Measurements from ENCODE around the gene SPDYE16. TPM values are rescaled to one million over a fixed set of nuclear protein-coding genes. Genes with fewer than 3 reads are reported as not detected.
A peak's percentile ranks its signal among the peaks of the same experiment; 100 is the strongest.
"Not testable (repeated sequence)": the region's sequence is repeated elsewhere in the genome, so short reads cannot be mapped to it uniquely, and the experiment has no call there.

The SPDYE16 gene
- total RNA-seq, 3 donors from 2014 or later: 0.73 TPM; not detected in 2

- no peak overlapping the region for H3K27ac ChIP-seq
- no peaks in the 10 kb centered on the region for H3K9me3 ChIP-seq
- DNase-seq (ENCODE audit: low spot score in 2 of 2): no peak
Measured at GRCh38 chr7:76515999-76516443, 27.1 kb downstream of the SPDYE16 start.

GRCh38 chr7:76514926-76515771 is 27.9 kb downstream of the SPDYE16 start:
- intact Hi-C loops (cut with DNase I; ENCODE audit: low total_unique reads): no loop called here
- TF ChIP-seq POLR2AphosphoS5 (IDR thresholded peaks at IDR 0.05) (no peak), POLR2A (IDR thresholded peaks at IDR 0.05) (no peak), CTCF (IDR thresholded peaks at IDR 0.05) (no peak)
- no peak overlapping the region for H3K27ac ChIP-seq
- H3K36me3 ChIP-seq: no peaks in the 10 kb centered on the region
- no peaks in the 10 kb centered on the region for H3K4me1 ChIP-seq
- no peaks in the 10 kb centered on the region for H3K27me3 ChIP-seq
- H3K9me3 ChIP-seq: no peaks in the 10 kb centered on the region
- no peak for DNase-seq (ENCODE audit: low spot score in 2 of 2)
- H3K4me3 ChIP-seq: no peak overlapping the region

More at GRCh38 chr7:76515999-76516443, 27.1 kb downstream of the SPDYE16 start:
- H3K4me1 ChIP-seq: no peaks in the 10 kb centered on the region
- no peak overlapping the region for H3K4me3 ChIP-seq
- H3K27me3 ChIP-seq: no peaks in the 10 kb centered on the region
- intact Hi-C loops (cut with DNase I; ENCODE audit: low total_unique reads): no loop called here
- no peaks in the 10 kb centered on the region for H3K36me3 ChIP-seq
- TF ChIP-seq POLR2AphosphoS5 (IDR thresholded peaks at IDR 0.05) (no peak), CTCF (IDR thresholded peaks at IDR 0.05) (no peak), POLR2A (IDR thresholded peaks at IDR 0.05) (no peak)

- intact Hi-C loops (cut with DNase I; ENCODE audit: low total_unique reads): no loop called here
- no peaks in the 10 kb centered on the region for H3K27me3 ChIP-seq
- DNase-seq (ENCODE audit: low spot score in 2 of 2): no peak
- H3K9me3 ChIP-seq: no peaks in the 10 kb centered on the region
- H3K4me1 ChIP-seq: no peaks in the 10 kb centered on the region
- H3K27ac ChIP-seq: peak overlapping the region in 1 of 2 donors; percentile 68
- no peak overlapping the region for H3K4me3 ChIP-seq
- TF ChIP-seq POLR2A (IDR thresholded peaks at IDR 0.05): no peak
- TF ChIP-seq CTCF (IDR thresholded peaks at IDR 0.05): no peak
- TF ChIP-seq POLR2AphosphoS5 (IDR thresholded peaks at IDR 0.05): no peak
- no peaks in the 10 kb centered on the region for H3K36me3 ChIP-seq
Measured at GRCh38 chr7:76513817-76514799, 29.0 kb downstream of the SPDYE16 start.

GRCh38 chr7:76512941-76513816 is 29.9 kb downstream of the SPDYE16 start:
- intact Hi-C loops (cut with DNase I; ENCODE audit: low total_unique reads): no loop called here
- Histone ChIP-seq H3K36me3 (no peaks in the 10 kb centered on the region), H3K27me3 (no peaks in the 10 kb centered on the region), H3K4me1 (no peaks in the 10 kb centered on the region), H3K9me3 (no peaks in the 10 kb centered on the region), H3K27ac (peak overlapping the region in 1 of 2 donors; percentile 68), H3K4me3 (no peak overlapping the region)
- no peak for DNase-seq (ENCODE audit: low spot score in 2 of 2)
- TF ChIP-seq POLR2A (IDR thresholded peaks at IDR 0.05) (no peak), CTCF (IDR thresholded peaks at IDR 0.05) (peak in 1 of 3 donors; percentile 21), POLR2AphosphoS5 (IDR thresholded peaks at IDR 0.05) (no peak)

GRCh38 chr7:76511911-76512885 is 30.9 kb downstream of the SPDYE16 start:
- intact Hi-C loops (cut with DNase I; ENCODE audit: low total_unique reads); H3K4me3 ChIP-seq; H3K9me3 ChIP-seq; H3K27me3 ChIP-seq; H3K36me3 ChIP-seq; H3K4me1 ChIP-seq; DNase-seq (ENCODE audit: low spot score in 2 of 2): not testable (repeated sequence)
- H3K27ac ChIP-seq: peak overlapping the region in 1 of 2 donors; percentile 55

GRCh38 chr7:76511200-76511910 is 31.7 kb downstream of the SPDYE16 start:
- intact Hi-C loops (cut with DNase I; ENCODE audit: low total_unique reads); DNase-seq (ENCODE audit: low spot score in 2 of 2); H3K4me3 ChIP-seq; H3K36me3 ChIP-seq; H3K9me3 ChIP-seq; H3K27me3 ChIP-seq; H3K27ac ChIP-seq; H3K4me1 ChIP-seq: not testable (repeated sequence)
